GM23338 (cell line): ENCODE data around the gene PLA2G6. TPM values are rescaled to one million over a fixed set of nuclear protein-coding genes. Genes with fewer than 3 reads are reported as not detected.

Experiments
- CREB1 ChIP-seq: fragments of 250-450 bp; sonication (Bioruptor Pico); IDR thresholded peaks from 2 replicates; pipeline ENCODE4 v1.5.0; 2020; ENCODE audit warnings: low read depth, mild to moderate bottlenecking, moderate library complexity
- CTCF ChIP-seq, 2 experiments: fragments of 200-600 bp in 1 of 2; sonication (generic) in 1 of 2; conservative IDR thresholded peaks; 2 replicates each; pipeline versions ENCODE4 v1.5.1 to v1.6.1; 2016 to 2017; ENCODE audit warnings: antibody characterized with exemption in 2 of 2, low read depth in 2 of 2, mild to moderate bottlenecking in 2 of 2, moderate library complexity in 1 of 2
- ETS1 ChIP-seq: IDR thresholded peaks from 2 replicates; pipeline ENCODE4 v1.6.1; 2016; ENCODE audit warnings: antibody characterized with exemption
- EZH2phosphoT487 ChIP-seq: fragments of 200-600 bp; sonication (generic); IDR thresholded peaks from one replicate; pipeline ENCODE4 v1.8.1; 2018; ENCODE audit warnings: antibody characterized with exemption; ENCODE audit not compliant: unreplicated experiment
- JUNB ChIP-seq: IDR thresholded peaks from one replicate; pipeline ENCODE4 v1.6.1; 2016; ENCODE audit warnings: antibody characterized with exemption; ENCODE audit not compliant: unreplicated experiment
- POLR2AphosphoS5 ChIP-seq: IDR thresholded peaks from 2 replicates; pipeline ENCODE4 v1.6.1; 2016; ENCODE audit warnings: antibody characterized with exemption, low read depth
- STAT1 ChIP-seq: IDR thresholded peaks from one replicate; pipeline ENCODE4 v1.6.1; 2016; ENCODE audit warnings: antibody characterized with exemption; ENCODE audit not compliant: unreplicated experiment
- ZNF114 ChIP-seq: fragments of 250-450 bp; sonication (Bioruptor Pico); IDR thresholded peaks from 2 replicates; pipeline ENCODE4 v1.5.0; 2020; ENCODE audit warnings: mild to moderate bottlenecking, moderate library complexity
- ZNF462 ChIP-seq: fragments of 250-450 bp; sonication (Bioruptor Pico); IDR thresholded peaks from 2 replicates; pipeline ENCODE4 v1.5.0; 2020; ENCODE audit warnings: mild to moderate bottlenecking, moderate library complexity
- polyA plus RNA-seq: library from polyadenylated mRNA; unstranded; fragments of >200 nt; fragmentation: Nextera tagmentation; extraction: Ambion mirVana; gene quantifications from 2 replicates; pipeline ENCODE4 v1.2.1, GENCODE V29; 2016
- total RNA-seq: library from RNA; depleted of rRNA; stranded (reverse); fragments of >200 nt; shearing (Covaris generic); gene quantifications from 2 replicates; pipeline ENCODE4 v1.2.3, GENCODE V29; 2014

PLA2G6 gene
- total and polyA plus RNA-seq, 2 experiments from 2014 or later = 4.5 to 12.6 TPM

GRCh38 chr22:38186429-38186828 is 4.8 kb upstream of the PLA2G6 start (continued):
- no peak for TF ChIP-seq ZNF462 (CRISPR knock-in tag)
- TF ChIP-seq POLR2AphosphoS5 = no peak
- TF ChIP-seq EZH2phosphoT487 = no peak
- no peak for TF ChIP-seq CREB1 (CRISPR knock-in tag)
- no peak for TF ChIP-seq ZNF114 (CRISPR knock-in tag)
- no peak for TF ChIP-seq CTCF (conservative IDR thresholded peaks at IDR 0.05; ENCODE audit: low read depth in 2 of 2)
- no peak for TF ChIP-seq STAT1
- no peak for TF ChIP-seq JUNB
- TF ChIP-seq ETS1 = no peak
